NCI-H748 treated with DMSO at 0.1 percent for 48 hours (cell line): ENCODE measurements around the gene CASP5.
"Not testable (repeated sequence)": the region's sequence is repeated elsewhere in the genome, so short reads cannot be mapped to it uniquely, and the experiment has no call there.

ENCODE experiments used
- DNase-seq: peaks from one replicate; lab custom pipeline; 2025; lab: John Stamatoyannopoulos, UW

CASP5 gene

DNA sequence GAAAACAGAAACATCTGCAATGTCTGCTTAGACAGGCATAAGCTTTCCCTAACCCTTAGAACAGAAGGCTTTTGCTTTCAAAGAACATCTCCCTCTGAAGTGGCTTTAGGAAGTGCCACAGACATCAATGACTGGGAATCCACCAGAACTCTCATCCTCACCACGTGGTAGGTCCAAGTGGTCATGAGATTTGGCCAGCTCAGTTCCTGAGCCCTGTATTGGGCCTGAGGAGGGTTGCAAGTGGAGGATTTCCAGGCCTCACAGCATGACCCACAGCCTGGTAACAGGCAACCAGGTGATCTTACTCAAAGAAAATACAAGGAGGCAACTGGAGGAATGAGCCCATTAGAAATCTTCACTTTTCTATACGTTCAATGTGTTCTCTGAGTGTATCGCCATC is 10.4 kb upstream of the CASP5 start:
- DNase-seq, result no peak

DNA sequence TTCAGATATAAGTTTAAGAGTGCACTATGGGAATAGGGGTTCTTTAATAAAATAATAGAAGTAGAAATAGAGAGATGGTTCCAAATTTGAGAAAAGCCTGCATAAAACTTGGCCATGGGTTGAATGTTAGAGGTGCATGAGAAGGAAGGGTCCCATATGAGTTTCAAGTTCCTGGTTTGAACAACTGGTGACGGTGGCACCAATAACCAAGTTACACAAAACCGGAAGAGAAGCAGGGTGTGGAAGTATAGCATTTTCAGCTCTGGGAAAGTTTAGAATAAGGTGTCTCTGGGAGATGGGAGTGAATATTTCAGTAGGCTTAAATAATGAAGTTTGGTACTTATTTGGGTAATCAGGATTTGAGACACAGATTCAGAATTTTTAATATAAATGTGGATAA is 9.5 kb upstream of the CASP5 start:
- DNase-seq, result no peak

DNA sequence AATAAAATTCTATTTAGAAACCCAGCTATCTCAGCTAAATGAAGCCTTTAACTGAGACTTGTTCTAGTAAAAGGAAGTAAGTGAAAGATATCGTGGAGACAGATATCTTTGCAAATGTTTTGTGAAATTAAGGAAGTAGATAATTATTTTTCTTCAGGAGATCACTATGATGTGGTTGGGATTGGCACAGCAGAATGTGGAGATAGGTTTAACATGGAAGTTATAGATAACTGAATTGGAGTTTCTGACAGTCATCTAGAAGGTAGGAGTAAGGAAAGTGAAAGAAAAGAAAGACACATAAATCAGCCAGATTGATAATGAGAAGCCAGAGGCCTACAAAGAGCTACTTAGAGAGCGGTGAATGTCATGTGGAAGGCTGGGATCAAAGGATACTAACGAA is 4.7 kb upstream of the CASP5 start:
- DNase-seq, result no peak

DNA sequence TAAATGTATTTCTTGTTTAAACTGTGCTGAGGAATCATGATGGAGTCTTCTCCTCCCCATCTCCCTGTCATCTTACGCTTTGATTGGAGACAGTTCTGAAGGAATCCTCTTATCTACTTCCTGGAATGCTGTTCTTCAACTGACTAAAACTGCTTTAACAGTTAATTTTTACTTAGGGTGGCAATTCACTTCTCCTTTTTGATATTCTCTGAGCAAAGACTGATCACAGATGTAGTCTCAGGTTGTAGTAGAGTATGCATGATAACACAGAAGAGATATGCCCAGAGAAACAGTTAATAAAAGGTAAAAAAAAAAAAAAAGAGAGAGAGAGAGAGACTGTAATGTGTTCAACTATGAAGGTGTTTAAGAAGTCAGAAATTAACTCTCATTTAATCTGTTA is 1.4 kb upstream of the CASP5 start:
- no peak for DNase-seq

DNA sequence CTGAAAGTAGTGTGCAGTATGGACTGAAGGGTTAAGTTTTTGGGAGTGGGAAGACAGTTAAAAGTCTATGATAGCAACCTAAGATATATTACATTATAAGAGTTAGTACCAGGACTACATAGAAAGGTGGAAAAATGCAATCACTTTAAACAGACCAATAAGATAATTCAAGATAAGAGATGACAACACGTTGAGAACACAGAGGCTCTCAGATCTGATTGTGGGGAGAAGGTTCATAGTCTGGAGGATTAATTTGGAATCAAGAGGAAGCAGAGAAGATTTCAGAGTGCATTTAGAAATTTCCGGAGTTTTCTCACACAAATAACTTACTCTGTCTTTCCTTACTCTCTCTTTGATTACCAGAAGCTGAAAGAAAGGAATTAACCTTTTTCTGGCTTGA is 441 bp downstream of the CASP5 start:
- no peak for DNase-seq

DNA sequence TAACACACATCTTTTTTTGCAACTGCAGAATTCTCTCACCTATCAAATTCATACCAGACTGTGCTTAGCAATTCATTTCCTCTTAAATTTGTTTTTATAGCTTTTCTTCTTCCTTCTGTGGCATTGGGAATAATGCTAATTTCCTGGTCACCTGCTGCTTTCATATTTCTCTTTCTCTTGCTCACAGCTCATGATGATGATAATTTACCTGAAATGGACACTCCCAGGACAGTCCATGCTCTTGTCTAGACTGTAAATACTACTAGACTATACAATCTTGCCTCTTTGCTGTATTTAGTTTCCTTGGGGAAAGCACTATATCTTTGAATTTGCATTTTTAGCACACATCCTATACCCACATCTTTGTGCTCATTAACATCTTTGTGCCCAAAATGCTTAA is 15.5 kb downstream of the CASP5 start:
- DNase-seq, result no peak

DNA sequence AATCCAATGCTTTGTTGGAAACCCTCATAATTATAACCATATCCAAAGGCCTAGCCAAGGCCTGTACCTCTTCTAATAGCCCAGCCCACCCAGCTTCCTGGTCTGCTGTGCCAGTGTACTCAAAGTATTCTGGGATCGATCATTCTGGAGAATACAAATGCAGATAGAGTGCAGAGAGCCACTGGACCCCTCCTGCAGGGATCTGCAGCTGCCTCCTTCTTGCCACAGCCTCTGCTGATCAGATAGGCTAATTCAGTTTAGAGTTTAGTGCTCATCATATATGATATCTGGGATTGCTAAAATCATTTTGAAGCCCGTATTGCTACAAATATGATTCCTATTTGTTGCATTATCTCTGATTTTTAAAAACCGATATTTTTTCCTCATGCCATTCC is 17.5 kb downstream of the CASP5 start:
- no peak for DNase-seq

DNA sequence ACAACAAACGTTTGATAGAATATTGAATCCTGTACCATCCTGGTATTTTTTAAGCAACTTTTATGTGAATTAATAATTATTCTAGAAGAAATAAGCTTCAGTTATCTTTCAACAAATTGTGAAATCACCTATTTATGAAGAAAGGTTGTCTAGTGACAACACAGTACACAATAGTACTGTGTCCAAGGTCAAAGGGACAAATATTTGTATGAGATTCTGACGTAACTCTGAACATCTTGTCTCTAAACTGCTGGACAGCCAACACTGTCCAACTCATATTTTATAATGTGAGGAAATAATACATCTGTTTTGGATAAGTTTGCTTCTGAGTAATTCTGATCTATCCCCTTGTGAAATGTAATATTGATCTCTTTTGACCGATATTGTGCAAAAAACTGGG is 18.9 kb downstream of the CASP5 start:
- no peak for DNase-seq

DNA sequence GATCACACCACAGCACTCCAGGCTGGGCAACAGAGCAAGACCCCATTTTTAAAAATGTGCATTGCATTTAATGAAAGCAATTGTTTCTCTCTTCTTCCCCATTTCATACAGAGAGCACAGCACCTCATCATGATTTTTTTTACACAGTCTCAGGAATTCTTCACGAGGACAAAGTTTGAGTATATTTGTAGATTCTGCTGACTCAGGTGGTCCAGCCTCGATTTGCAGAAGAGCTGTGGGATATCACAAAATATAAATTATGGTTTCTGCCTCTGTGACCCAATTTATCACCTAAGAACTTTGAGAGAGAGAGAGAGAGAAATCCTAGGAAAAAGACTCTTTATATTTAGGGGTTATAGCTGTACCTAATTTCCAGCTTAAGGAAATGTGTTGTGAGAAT is 19.8 kb downstream of the CASP5 start:
- DNase-seq, result no peak

DNA sequence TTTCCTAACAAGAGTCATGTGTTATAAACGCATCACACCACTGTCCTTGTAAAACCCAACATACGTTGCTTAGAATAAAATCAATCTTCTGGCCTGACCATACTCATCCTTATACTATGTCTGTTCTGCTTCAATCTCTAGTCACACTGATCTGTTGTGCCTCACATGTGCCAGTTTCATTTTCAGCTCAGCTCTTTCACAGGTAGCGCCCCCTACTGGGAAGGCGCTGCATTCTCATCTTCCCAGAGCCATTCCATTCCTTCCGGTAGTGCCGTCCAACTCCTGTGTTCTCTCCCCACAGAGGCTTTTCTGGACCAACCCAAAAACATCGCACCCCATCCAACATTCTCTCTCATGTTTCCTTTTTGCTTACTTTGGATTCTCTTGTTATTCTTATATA is 22.2 kb downstream of the CASP5 start:
- DNase-seq, result no peak

DNA sequence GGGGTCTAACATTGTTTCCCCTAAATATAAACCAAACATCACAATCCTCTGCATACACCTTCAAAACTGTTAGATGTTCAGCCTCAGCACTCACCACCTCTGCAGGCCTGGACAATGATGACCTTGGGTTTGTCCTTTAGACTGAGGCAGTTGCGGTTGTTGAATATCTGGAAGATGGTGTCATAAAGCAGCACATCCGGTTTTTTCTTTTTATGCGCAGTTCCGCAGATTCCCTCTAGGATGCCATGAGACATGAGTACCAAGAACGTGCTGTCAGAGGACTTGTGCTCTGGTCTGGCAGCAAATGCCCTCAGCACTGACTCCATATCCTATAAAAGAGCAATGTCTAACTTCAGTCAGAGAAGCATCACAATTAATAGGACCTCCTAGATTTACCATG is 22.8 kb downstream of the CASP5 start:
- no peak for DNase-seq

DNA sequence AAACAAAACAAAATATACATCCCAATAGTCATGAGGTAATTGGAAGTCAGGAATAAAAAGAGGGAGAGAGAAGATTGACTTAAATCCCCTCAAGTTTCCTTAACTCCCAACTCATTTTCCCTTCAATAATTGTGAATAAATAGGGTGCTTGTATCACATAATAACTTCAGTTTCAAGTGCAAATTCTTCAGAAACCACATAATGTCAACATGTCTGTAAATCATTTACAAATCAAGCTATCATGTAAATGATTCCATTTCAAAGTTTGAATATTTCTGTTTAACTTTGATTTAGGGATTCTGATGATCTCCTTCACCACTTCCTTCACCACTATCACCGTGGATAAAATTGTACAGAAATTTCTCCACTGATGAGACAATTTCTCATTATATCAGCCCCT is 23.2 kb downstream of the CASP5 start:
- no peak for DNase-seq

DNA sequence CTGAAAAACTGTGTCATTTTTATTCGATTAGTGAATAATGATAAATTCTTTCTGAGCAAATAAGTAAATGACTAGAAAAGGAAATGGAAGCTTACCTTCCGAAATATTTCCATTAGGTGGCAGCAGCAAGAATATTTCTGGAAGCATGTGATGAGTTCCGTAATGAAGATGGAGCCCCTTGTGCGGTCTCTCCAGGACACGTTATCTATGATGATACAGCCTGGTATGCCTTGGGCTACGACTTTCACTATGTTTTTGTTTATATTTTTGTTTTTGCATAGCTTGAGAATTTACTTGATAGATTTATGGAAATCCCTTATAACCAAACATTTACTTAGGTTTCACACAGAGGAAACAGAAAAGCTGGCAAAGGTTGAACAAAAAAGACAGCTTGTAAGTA is 25.7 kb downstream of the CASP5 start:
- DNase-seq, result no peak

DNA sequence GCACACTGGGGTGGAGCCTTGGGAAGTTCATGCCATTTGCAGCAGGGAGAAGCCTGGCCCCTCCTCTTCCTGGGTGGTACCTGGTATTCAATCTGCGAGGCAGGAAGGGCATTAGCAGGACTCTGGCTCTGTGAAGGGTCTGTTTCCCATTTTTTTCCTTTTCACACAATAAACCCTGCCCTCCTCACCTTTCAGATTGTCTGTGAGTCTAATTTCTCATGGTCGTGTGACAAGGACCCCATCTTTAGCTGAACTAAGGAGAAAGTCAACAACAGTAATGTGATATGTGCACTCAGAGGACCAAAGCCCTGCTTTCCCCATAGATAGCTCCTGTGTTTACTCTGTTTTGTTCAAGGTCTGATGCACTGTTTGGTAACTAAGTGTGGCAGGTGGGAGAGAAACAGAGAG is 28.0 kb downstream of the CASP5 start:
- DNase-seq, result peak; percentile 92

DNA sequence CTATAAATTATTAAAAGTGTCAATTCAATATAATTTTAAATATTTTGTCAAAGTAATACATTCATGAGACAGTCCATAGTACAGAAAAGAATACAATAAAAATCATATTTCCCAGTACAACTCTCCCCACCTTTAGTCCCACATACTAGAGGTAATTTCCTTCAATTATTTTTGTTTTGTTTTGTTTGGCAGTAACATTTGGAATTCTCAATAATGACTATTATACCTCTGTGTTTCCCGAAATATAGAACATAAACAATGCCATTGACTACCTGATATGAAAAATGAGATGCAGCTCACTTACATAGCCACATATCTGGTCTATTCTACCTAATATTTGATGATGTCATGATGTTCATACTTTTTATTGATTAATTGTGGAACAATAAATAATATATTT is 30.2 kb downstream of the CASP5 start:
- no peak for DNase-seq

DNA sequence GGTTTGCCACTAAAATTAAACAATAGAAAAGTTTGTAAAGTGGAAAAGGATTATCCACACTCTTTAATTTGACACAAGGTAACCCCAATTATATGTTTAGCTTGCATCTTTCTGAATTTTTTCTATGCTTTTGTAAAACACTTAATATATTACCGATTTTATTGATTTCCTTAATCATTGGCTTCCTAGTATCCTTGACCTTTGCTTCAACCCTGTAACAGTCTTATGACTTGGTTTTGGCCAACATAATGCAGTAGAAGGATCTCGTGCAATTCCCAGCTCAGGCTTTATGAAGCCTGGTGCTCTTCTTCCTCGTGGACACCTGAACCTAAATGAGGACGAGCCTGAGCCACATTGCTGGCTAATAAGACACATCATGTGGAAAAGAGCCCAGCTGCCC is 31.0 kb downstream of the CASP5 start:
- no peak for DNase-seq

DNA sequence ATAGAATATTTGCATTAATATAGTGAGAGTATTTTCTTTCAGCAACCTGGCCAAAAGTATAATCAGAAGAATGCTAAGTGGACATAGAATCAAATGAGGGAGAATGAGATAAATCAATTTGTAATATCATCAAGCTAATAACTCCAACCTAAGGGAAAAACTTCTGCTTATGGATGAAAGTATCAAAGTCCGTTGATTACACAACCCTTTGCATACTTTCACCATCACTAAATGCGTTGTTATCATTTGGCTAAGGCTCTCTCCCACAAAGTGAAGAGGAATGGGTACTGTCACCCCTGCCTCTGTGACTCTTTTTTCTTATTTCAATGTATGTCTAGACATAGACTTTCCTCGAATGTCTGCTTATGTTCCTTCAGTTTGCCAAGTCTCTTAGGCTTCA is 38.2 kb downstream of the CASP5 start:
- DNase-seq, result no peak

DNA sequence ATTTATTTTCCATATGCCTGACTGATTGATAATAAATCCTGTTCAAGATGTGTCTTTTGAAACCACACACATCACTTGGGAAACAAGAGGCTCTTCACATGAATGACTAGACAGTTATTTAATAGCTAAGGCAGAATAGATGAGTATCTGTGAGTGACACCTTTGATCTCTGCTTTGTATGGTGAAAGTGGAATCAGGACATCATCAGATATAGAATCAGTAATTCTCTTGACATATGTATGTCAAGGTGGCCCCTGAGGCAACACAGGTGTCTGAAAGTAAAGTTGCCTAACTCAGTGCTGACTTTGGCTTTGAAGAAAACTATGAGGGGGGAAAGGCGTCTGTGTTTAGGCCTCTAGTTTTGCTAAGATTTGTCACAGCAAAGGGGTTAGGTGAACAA is 43.1 kb downstream of the CASP5 start:
- no peak for DNase-seq

DNA sequence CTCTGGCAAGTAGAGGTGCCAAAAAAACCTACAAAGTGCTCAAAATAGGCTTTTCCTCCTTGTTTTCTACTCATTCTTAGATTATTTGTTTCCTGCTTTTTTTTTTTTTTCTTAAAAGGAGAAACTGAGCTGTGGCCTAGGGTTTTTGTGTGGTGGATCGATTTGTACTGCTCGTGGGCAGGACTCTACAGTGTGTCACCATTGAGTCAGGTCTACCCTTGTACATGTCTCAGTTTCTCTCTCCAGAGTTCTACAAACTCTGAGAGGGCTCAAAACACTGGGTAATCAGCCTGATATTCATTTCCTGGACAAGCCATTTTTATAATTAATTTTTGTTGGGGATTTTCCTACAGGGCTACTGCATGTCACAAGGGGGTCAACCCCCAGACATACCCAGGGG is 49.4 kb downstream of the CASP5 start:
- no peak for DNase-seq

DNA sequence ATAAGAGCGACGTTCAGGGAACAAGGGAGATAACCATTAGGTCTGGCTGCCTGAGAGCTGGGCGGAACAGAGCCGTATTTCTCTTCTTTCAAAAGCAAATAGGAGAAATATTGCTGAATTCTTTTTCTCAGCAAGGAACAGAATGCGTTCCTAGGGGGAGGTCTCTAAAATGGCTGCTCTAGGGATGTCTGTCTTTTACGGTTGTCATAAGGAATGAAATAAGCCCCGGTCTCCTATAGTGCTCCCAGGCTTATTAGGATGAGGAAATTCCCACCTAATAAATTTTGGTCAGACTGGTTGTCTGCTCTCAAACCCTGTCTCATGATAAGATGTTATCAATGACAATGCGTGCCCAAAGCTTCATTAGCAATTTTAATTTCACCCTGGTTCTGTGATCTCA is 50.0 kb downstream of the CASP5 start:
- DNase-seq, result not testable (repeated sequence)

DNA sequence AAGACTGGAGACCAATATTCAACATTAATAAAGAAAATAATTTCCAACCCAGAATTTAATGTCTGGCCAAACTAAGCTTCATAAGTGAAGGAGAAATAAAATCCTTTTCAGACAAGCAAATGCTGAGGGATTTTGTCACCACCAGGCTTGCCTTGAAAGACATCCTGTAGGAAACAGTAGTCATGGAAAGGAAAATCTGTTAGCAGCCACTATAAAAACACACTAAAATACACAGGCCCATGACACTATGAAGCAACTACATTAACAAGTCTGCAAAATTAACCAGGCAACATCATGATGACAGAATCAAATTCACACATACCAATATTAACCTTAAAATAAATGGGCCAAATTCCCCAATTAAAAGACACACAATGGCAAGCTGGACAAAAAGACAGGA is 52.2 kb downstream of the CASP5 start:
- DNase-seq, result no peak

DNA sequence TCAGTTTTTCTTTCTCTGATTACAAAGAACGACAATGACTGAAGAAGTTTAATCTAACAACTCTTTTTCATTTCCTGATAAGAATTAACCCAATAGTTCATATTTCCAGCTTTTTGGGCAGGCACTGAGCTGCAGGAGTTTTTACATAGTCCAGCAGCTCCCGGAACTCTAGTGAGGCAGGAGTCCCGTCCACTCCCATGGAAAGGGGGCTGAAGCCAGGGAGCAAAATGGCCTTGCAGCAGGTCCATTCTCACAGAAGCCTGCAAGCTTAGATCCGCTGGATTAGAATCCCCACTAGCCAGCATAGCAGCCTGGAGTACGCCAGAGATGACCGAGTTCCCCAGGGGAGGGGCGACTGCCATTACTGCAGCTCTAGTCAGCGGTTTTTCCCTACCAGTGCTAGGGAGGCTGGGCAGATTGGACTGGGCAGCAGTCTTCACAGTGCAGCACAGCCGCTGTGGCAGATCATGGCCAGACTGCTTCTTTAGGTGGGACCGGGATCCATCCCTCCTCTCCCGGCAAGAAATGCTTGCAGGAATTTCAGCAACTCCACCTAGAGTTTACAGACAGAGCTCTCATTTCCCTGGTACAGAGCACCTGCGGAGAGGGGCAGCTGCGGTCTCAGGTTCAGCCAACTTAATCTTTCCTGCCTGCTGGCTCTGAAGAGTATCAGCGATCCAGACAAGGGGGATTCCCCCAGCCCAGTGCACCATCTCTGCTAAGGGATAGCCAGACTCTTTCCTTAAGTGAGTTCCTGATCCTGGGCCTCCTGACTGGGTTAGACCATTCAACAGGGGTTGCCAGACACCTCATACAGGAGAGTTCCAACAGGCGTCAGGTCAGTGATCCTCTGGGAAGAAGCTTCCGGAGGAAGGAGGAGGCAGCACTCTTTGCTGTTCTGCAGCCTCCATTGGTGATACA is 53.9 kb downstream of the CASP5 start:
- peak; percentile 39 for DNase-seq

DNA sequence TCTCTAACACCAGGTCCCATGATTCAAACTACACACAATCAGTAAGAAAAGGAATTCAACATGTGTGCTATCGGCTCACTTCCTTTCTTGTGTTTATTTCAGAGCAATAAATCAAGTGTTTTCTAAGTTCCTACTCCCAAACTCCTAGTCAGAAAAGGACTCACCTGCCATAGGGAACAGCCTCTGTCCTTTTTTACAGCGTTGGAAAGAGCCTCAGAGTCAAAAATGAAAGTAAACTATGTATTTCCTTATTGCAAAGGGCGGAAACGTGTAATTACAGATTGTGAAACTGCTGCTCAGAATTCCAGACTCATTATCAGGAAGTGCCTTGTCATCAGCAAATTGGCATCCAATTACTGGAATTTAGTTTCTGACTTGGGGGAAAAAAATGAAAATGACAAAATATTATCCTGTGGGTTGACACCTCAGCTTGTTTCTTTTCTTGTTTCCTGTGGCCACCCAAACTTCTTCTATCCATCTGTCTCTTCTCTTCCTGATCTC is 54.6 kb downstream of the CASP5 start, which contains the start of gene CASP4:
CASP4 (minus strand) TSS at position 220 of the 501 bp plus-strand sequence; CDS start at position 171, 49 bp downstream.
- peak; percentile 44 for DNase-seq
